NCI-H2196 (cell line): ENCODE results near the gene PHLDA2.

Source experiments
- DNase-seq: peaks from one replicate; lab custom pipeline; 2025; ENCODE audit not compliant: unreplicated experiment; lab: John Stamatoyannopoulos, UW

Gene PHLDA2

GRCh38 chr11:2883979-2884815 is 45.0 kb downstream of the PHLDA2 start:
- no peak for DNase-seq

GRCh38 chr11:2883640-2883978 is 45.6 kb downstream of the PHLDA2 start:
- no peak for DNase-seq

GRCh38 chr11:2882396-2883110 is 46.7 kb downstream of the PHLDA2 start:
- no peak for DNase-seq

GRCh38 chr11:2881981-2882375 is 47.2 kb downstream of the PHLDA2 start:
- no peak for DNase-seq

GRCh38 chr11:2881076-2881980 is 47.9 kb downstream of the PHLDA2 start:
- no peak for DNase-seq

GRCh38 chr11:2880646-2881045 is 48.6 kb downstream of the PHLDA2 start:
- DNase-seq = no peak

- no peak for DNase-seq
These were observed 50.4 kb downstream of the PHLDA2 start for GRCh38 chr11:2878782-2879181.
